ENCODE measurements around the gene RPP40. TPM values are rescaled to one million over a fixed set of nuclear protein-coding genes. Genes with fewer than 3 reads are reported as not detected.

Gene RPP40
- total and polyA plus RNA-seq, 4 donors: 4.4 to 8.5 (median 7.0) TPM

GRCh38 chr6:4965562-4966389 lies 38.1 kb downstream of the RPP40 start:
- WGBS, 2 donors: 85 to 86% methylated on average over 8 of the region's 8 CpGs
- no peaks in the 10 kb centered on the region for H3K9me3 ChIP-seq (ENCODE audit: control insufficient read depth in 4 of 4, insufficient read depth in 3 of 4, low read length in 3 of 4)
- no peaks in the 10 kb centered on the region for H3K27me3 ChIP-seq (ENCODE audit: control insufficient read depth in 3 of 3, insufficient read depth in 3 of 3, low read length in 2 of 3)
- H3K4me1 ChIP-seq (ENCODE audit: control insufficient read depth in 5 of 5, insufficient read depth in 5 of 5, low read length in 5 of 5): peaks cover 0 to 8% (median 0%) of the 10 kb centered on the region in 5 donors
- H3K9ac ChIP-seq (ENCODE audit: insufficient read depth in 1 of 2, low read length in 2 of 2): no peak overlapping the region
- peak in 2 of 3 donors; percentile 13 to 30 for DNase-seq
- H3K27ac ChIP-seq (ENCODE audit: low read depth in 1 of 2, low read length in 1 of 2): no peak overlapping the region
- no peak for ATAC-seq (ENCODE audit: insufficient read depth, low FRiP score)
- no peak for TF ChIP-seq CTCF (IDR thresholded peaks at IDR 0.05; ENCODE audit: control extremely low read depth, extremely low read depth)
- no peak overlapping the region for H3K4me3 ChIP-seq
- no peaks in the 10 kb centered on the region for H3K36me3 ChIP-seq (ENCODE audit: control insufficient read depth in 4 of 4, insufficient read depth in 4 of 4, low read length in 4 of 4)

GRCh38 chr6:4964675-4965561 lies 38.9 kb downstream of the RPP40 start:
- Histone ChIP-seq H3K27me3 (ENCODE audit: control insufficient read depth in 3 of 3, insufficient read depth in 3 of 3, low read length in 2 of 3) (no peaks in the 10 kb centered on the region), H3K9me3 (ENCODE audit: control insufficient read depth in 4 of 4, insufficient read depth in 3 of 4, low read length in 3 of 4) (no peaks in the 10 kb centered on the region), H3K4me3 (no peak overlapping the region), H3K9ac (ENCODE audit: insufficient read depth in 1 of 2, low read length in 2 of 2) (no peak overlapping the region), H3K4me1 (ENCODE audit: control insufficient read depth in 5 of 5, insufficient read depth in 5 of 5, low read length in 5 of 5) (no peaks in the 10 kb centered on the region), H3K36me3 (ENCODE audit: control insufficient read depth in 4 of 4, insufficient read depth in 4 of 4, low read length in 4 of 4) (no peaks in the 10 kb centered on the region), H3K27ac (ENCODE audit: low read depth in 1 of 2, low read length in 1 of 2) (no peak overlapping the region)
- ATAC-seq (ENCODE audit: insufficient read depth, low FRiP score): no peak
- TF ChIP-seq CTCF (IDR thresholded peaks at IDR 0.05; ENCODE audit: control extremely low read depth, extremely low read depth): no peak
- DNase-seq: peak in 2 of 3 donors; percentile 20 to 29
- WGBS, 2 donors: 77 to 79% methylated on average over 22 of the region's 22 CpGs

GRCh38 chr6:4962905-4963304 lies 40.9 kb downstream of the RPP40 start:
- no peak for TF ChIP-seq CTCF (IDR thresholded peaks at IDR 0.05; ENCODE audit: control extremely low read depth, extremely low read depth)
- no peak overlapping the region for H3K9ac ChIP-seq (ENCODE audit: insufficient read depth in 1 of 2, low read length in 2 of 2)
- DNase-seq (no peak), ATAC-seq (ENCODE audit: insufficient read depth, low FRiP score) (no peak)
- no peaks in the 10 kb centered on the region for H3K27me3 ChIP-seq (ENCODE audit: control insufficient read depth in 3 of 3, insufficient read depth in 3 of 3, low read length in 2 of 3)
- H3K9me3 ChIP-seq (ENCODE audit: control insufficient read depth in 4 of 4, insufficient read depth in 3 of 4, low read length in 3 of 4): peaks cover 0 to 1% (median 0%) of the 10 kb centered on the region in 4 donors
- no peak overlapping the region for H3K4me3 ChIP-seq
- H3K27ac ChIP-seq (ENCODE audit: low read depth in 1 of 2, low read length in 1 of 2): no peak overlapping the region
- H3K4me1 ChIP-seq (ENCODE audit: control insufficient read depth in 5 of 5, insufficient read depth in 5 of 5, low read length in 5 of 5): no peaks in the 10 kb centered on the region
- 83% methylated on average over 2 of the region's 2 CpGs for WGBS, 2 donors
- H3K36me3 ChIP-seq (ENCODE audit: control insufficient read depth in 4 of 4, insufficient read depth in 4 of 4, low read length in 4 of 4): no peaks in the 10 kb centered on the region

Data from lung (tissue), 12 donors.